ENCODE measurements around the gene BRIP1. TPM values are rescaled to one million over a fixed set of nuclear protein-coding genes. Genes with fewer than 3 reads are reported as not detected.
"Not testable (repeated sequence)": the region's sequence is repeated elsewhere in the genome, so short reads cannot be mapped to it uniquely, and the experiment has no call there.

BRIP1 gene
- total RNA-seq, 2 experiments from 2014 or later, result 20.1 TPM

GRCh38 chr17:61733021-61733420, 130.3 kb downstream of the BRIP1 start:
- H3K27me3 Mint-ChIP-seq, result no peaks in the 10 kb centered on the region
- POLR2A ChIA-PET, result interaction anchor here (0.7 kb wide), 1 partner anchor 131 kb away, joined by 6 read pairs; the partner anchor contains the start of gene BRIP1

GRCh38 chr17:61732169-61732568, 131.2 kb downstream of the BRIP1 start:
- no peaks in the 10 kb centered on the region for H3K27me3 Mint-ChIP-seq
- DNase-seq (no peak), ATAC-seq (ENCODE audit: low read depth) (no peak)
- POLR2A ChIA-PET, result interaction anchor here (0.7 kb wide), 1 partner anchor 132 kb away, joined by 6 read pairs; the partner anchor contains the start of gene BRIP1
- peaks cover 23% of the 10 kb centered on the region for H3K36me3 Mint-ChIP-seq
- no peaks in the 10 kb centered on the region for H3K4me1 Mint-ChIP-seq
- no peak overlapping the region for H3K4me3 Mint-ChIP-seq
- H3K9me3 Mint-ChIP-seq, result no peaks in the 10 kb centered on the region
- H3K27ac Mint-ChIP-seq, result no peak overlapping the region

More at GRCh38 chr17:61733021-61733420, 130.3 kb downstream of the BRIP1 start:
- ATAC-seq (ENCODE audit: low read depth) (no peak), DNase-seq (no peak)
- Mint-ChIP-seq H3K4me3 (no peak overlapping the region), H3K36me3 (peaks cover 32% of the 10 kb centered on the region), H3K4me1 (no peaks in the 10 kb centered on the region), H3K27ac (no peak overlapping the region), H3K9me3 (peaks cover 3% of the 10 kb centered on the region)

- peaks cover 18% of the 10 kb centered on the region for H3K36me3 Mint-ChIP-seq
- POLR2A ChIA-PET, result interaction anchor here (1.1 kb wide), 1 partner anchor 10 kb away, joined by 3 read pairs; no protein-coding TSS in a partner anchor
- H3K9me3 Mint-ChIP-seq, result no peaks in the 10 kb centered on the region
- no peaks in the 10 kb centered on the region for H3K27me3 Mint-ChIP-seq
- no peaks in the 10 kb centered on the region for H3K4me1 Mint-ChIP-seq
- no peak overlapping the region for H3K4me3 Mint-ChIP-seq
- ATAC-seq (ENCODE audit: low read depth) (no peak), DNase-seq (no peak)
- H3K27ac Mint-ChIP-seq, result no peak overlapping the region
Observed at GRCh38 chr17:61731330-61731729, 132.0 kb downstream of the BRIP1 start.

- Mint-ChIP-seq H3K4me1 (no peaks in the 10 kb centered on the region), H3K27ac (no peak overlapping the region), H3K9me3 (no peaks in the 10 kb centered on the region), H3K27me3 (no peaks in the 10 kb centered on the region), H3K36me3 (peaks cover 19% of the 10 kb centered on the region), H3K4me3 (no peak overlapping the region)
- no peak for ATAC-seq (ENCODE audit: low read depth)
- no peak for DNase-seq
- POLR2A ChIA-PET, result no interaction called here
Observed at GRCh38 chr17:61729690-61730268, 133.5 kb downstream of the BRIP1 start.

GRCh38 chr17:61728297-61728836, 135.0 kb downstream of the BRIP1 start:
- Mint-ChIP-seq H3K4me3 (no peak overlapping the region), H3K27me3 (no peaks in the 10 kb centered on the region), H3K36me3 (peaks cover 23% of the 10 kb centered on the region), H3K27ac (no peak overlapping the region), H3K4me1 (no peaks in the 10 kb centered on the region), H3K9me3 (no peaks in the 10 kb centered on the region)
- DNase-seq, result no peak
- POLR2A ChIA-PET, result no interaction called here
- ATAC-seq (ENCODE audit: low read depth), result no peak

GRCh38 chr17:61727798-61728197, 135.5 kb downstream of the BRIP1 start:
- ATAC-seq (ENCODE audit: low read depth); POLR2A ChIA-PET; H3K27ac Mint-ChIP-seq; H3K27me3 Mint-ChIP-seq; H3K9me3 Mint-ChIP-seq; DNase-seq; H3K4me3 Mint-ChIP-seq; H3K4me1 Mint-ChIP-seq: not testable (repeated sequence)
- H3K36me3 Mint-ChIP-seq, result peaks cover 27% of the 10 kb centered on the region

- H3K4me1 Mint-ChIP-seq, result no peaks in the 10 kb centered on the region
- H3K4me3 Mint-ChIP-seq, result no peak overlapping the region
- H3K36me3 Mint-ChIP-seq, result peaks cover 30% of the 10 kb centered on the region
- H3K27ac Mint-ChIP-seq, result no peak overlapping the region
- H3K27me3 Mint-ChIP-seq, result no peaks in the 10 kb centered on the region
- no peak for ATAC-seq (ENCODE audit: low read depth)
- no peaks in the 10 kb centered on the region for H3K9me3 Mint-ChIP-seq
- no peak for DNase-seq
- POLR2A ChIA-PET, result no interaction called here
Observed at GRCh38 chr17:61726977-61727376, 136.4 kb downstream of the BRIP1 start.

GRCh38 chr17:61724777-61725176, 138.6 kb downstream of the BRIP1 start:
- no peaks in the 10 kb centered on the region for H3K4me1 Mint-ChIP-seq
- no peaks in the 10 kb centered on the region for H3K27me3 Mint-ChIP-seq
- no peak overlapping the region for H3K27ac Mint-ChIP-seq
- ATAC-seq (ENCODE audit: low read depth) (no peak), DNase-seq (no peak)
- peaks cover 30% of the 10 kb centered on the region for H3K36me3 Mint-ChIP-seq
- H3K4me3 Mint-ChIP-seq, result no peak overlapping the region
- POLR2A ChIA-PET, result no interaction called here
- H3K9me3 Mint-ChIP-seq, result no peaks in the 10 kb centered on the region

GRCh38 chr17:61723914-61724313, 139.4 kb downstream of the BRIP1 start:
- DNase-seq, result no peak
- Mint-ChIP-seq H3K27ac (no peak overlapping the region), H3K27me3 (no peaks in the 10 kb centered on the region), H3K4me3 (no peak overlapping the region), H3K9me3 (no peaks in the 10 kb centered on the region), H3K4me1 (no peaks in the 10 kb centered on the region), H3K36me3 (peaks cover 31% of the 10 kb centered on the region)
- ATAC-seq (ENCODE audit: low read depth), result no peak
- POLR2A ChIA-PET, result no interaction called here

GRCh38 chr17:61723183-61723582, 140.1 kb downstream of the BRIP1 start:
- POLR2A ChIA-PET, result no interaction called here
- no peak overlapping the region for H3K27ac Mint-ChIP-seq
- H3K4me3 Mint-ChIP-seq, result no peak overlapping the region
- H3K36me3 Mint-ChIP-seq, result peaks cover 24% of the 10 kb centered on the region
- no peaks in the 10 kb centered on the region for H3K4me1 Mint-ChIP-seq
- H3K27me3 Mint-ChIP-seq, result no peaks in the 10 kb centered on the region
- no peak for DNase-seq
- ATAC-seq (ENCODE audit: low read depth), result no peak
- no peaks in the 10 kb centered on the region for H3K9me3 Mint-ChIP-seq

GRCh38 chr17:61722398-61722797, 140.9 kb downstream of the BRIP1 start:
- ATAC-seq (ENCODE audit: low read depth) (no peak), DNase-seq (no peak)
- Mint-ChIP-seq H3K4me3 (no peak overlapping the region), H3K27ac (no peak overlapping the region), H3K4me1 (no peaks in the 10 kb centered on the region), H3K36me3 (peaks cover 29% of the 10 kb centered on the region), H3K9me3 (peaks cover 3% of the 10 kb centered on the region), H3K27me3 (no peaks in the 10 kb centered on the region)
- POLR2A ChIA-PET, result no interaction called here

GRCh38 chr17:61720016-61720795, 143.1 kb downstream of the BRIP1 start:
- H3K36me3 Mint-ChIP-seq, result peaks cover 32% of the 10 kb centered on the region
- H3K9me3 Mint-ChIP-seq, result peaks cover 5% of the 10 kb centered on the region
- POLR2A ChIA-PET, result interaction anchor here (0.6 kb wide), 1 partner anchor 143 kb away, joined by 3 read pairs; the partner anchor contains the start of gene BRIP1
- no peaks in the 10 kb centered on the region for H3K4me1 Mint-ChIP-seq
- DNase-seq (no peak), ATAC-seq (ENCODE audit: low read depth) (no peak)
- no peaks in the 10 kb centered on the region for H3K27me3 Mint-ChIP-seq
- no peak overlapping the region for H3K27ac Mint-ChIP-seq
- H3K4me3 Mint-ChIP-seq, result no peak overlapping the region

- ATAC-seq (ENCODE audit: low read depth); POLR2A ChIA-PET; H3K4me1 Mint-ChIP-seq; H3K27me3 Mint-ChIP-seq; DNase-seq; H3K27ac Mint-ChIP-seq; H3K4me3 Mint-ChIP-seq; H3K9me3 Mint-ChIP-seq: not testable (repeated sequence)
- H3K36me3 Mint-ChIP-seq, result peaks cover 32% of the 10 kb centered on the region
Observed at GRCh38 chr17:61719220-61719619, 144.1 kb downstream of the BRIP1 start.

GRCh38 chr17:61718022-61718421, 145.3 kb downstream of the BRIP1 start:
- Mint-ChIP-seq H3K27me3 (no peaks in the 10 kb centered on the region), H3K27ac (no peak overlapping the region), H3K9me3 (peaks cover 5% of the 10 kb centered on the region), H3K4me3 (no peak overlapping the region), H3K36me3 (peaks cover 25% of the 10 kb centered on the region), H3K4me1 (no peaks in the 10 kb centered on the region)
- DNase-seq (no peak), ATAC-seq (ENCODE audit: low read depth) (no peak)
- POLR2A ChIA-PET, result no interaction called here
